GM12878 (cell line): ENCODE measurements around the gene PYGO2. TPM values are rescaled to one million over a fixed set of nuclear protein-coding genes. Genes with fewer than 3 reads are reported as not detected.
"Not testable (repeated sequence)": the region's sequence is repeated elsewhere in the genome, so short reads cannot be mapped to it uniquely, and the experiment has no call there.

ENCODE experiments used
- ATAC-seq: fragments of 200-7000 bp; cut with Tn5 transposase; 3 replicates; pipeline ENCODE4 v1.9.1; 2020; ENCODE audit warnings: mild to moderate bottlenecking, moderate library complexity
- BruUV-seq: library from RNA; stranded (reverse); fragments of 400-500 nt; replicated peaks from 2 replicates; lab custom pipeline; 2021; lab: Mats Ljungman, UMichigan
- CTCF ChIA-PET: fragments of 300-600 bp; sonication (Branson Sonifier 250); formaldehyde crosslinking; extraction: SDS; loops from one replicate; lab custom pipeline; 2021; ENCODE audit warnings: inconsistent platforms; lab: Yijun Ruan, JAX
- POLR2A ChIA-PET: fragments of 350-600 bp; formaldehyde crosslinking; extraction: SDS; loops from one replicate; lab custom pipeline; 2021; ENCODE audit warnings: inconsistent platforms; lab: Charles Lee
- RAD21 ChIA-PET: fragments of 300-600 bp; sonication (Branson Sonifier 250); formaldehyde crosslinking; loops from one replicate; lab custom pipeline; 2023; ENCODE audit warnings: antibody characterized with exemption; ENCODE audit not compliant: unreplicated experiment; lab: Charles Lee
- SMC1A ChIA-PET: fragments of 300-600 bp; sonication (Branson Sonifier 250); formaldehyde crosslinking; loops from one replicate; lab custom pipeline; 2023; ENCODE audit not compliant: unreplicated experiment, uncharacterized antibody; lab: Charles Lee
- DNase-seq: peaks from one replicate; pipeline ENCODE4 v3.0.0-alpha.2; 2011; ENCODE audit warnings: low read depth, low spot score
- FAIRE-seq: peaks from 3 replicates; lab custom pipeline; 2011; peaks lifted over from hg19 to GRCh38; lab: Jason Lieb, UNC
- H2AFZ ChIP-seq: 2 replicates; pipeline ENCODE4 v1.6.0; 2011; ENCODE audit warnings: low read depth, low read length, control low read depth; ENCODE audit not compliant: control insufficient read depth
- H3K27ac ChIP-seq: 2 replicates; pipeline ENCODE4 v1.5.1; 2011; ENCODE audit warnings: control low read depth; ENCODE audit not compliant: control insufficient read depth, insufficient read depth
- H3K27me3 ChIP-seq, 2 experiments: replicated peaks in 1 of 2; 2 replicates each; pipeline versions ENCODE4 v1.6.0 to v1.6.1; 2011; ENCODE audit warnings: low read length in 1 of 2; ENCODE audit not compliant: control insufficient read depth in 2 of 2, insufficient read depth in 2 of 2
- H3K36me3 ChIP-seq, 2 experiments: 2 replicates each; pipeline ENCODE4 v1.5.1; 2011; ENCODE audit warnings: low read length in 1 of 2; ENCODE audit not compliant: control insufficient read depth in 2 of 2, insufficient read depth in 2 of 2
- H3K4me1 ChIP-seq: 2 replicates; pipeline ENCODE4 v1.6.1; 2011; ENCODE audit warnings: mild to moderate bottlenecking, low read length, moderate library complexity, mixed read lengths; ENCODE audit not compliant: control insufficient read depth, insufficient read depth
- H3K4me2 ChIP-seq: 2 replicates; pipeline ENCODE4 v1.6.0; 2011; ENCODE audit warnings: control low read depth; ENCODE audit not compliant: control insufficient read depth, insufficient read depth
- H3K4me3 ChIP-seq: fragments of 200-600 bp; sonication (generic); 2 replicates; pipeline ENCODE4 v1.5.1; 2016
- H3K79me2 ChIP-seq: 2 replicates; pipeline ENCODE4 v1.6.0; 2011; ENCODE audit warnings: low read length; ENCODE audit not compliant: control insufficient read depth, insufficient read depth
- H3K9ac ChIP-seq: 2 replicates; pipeline ENCODE4 v1.8.0; 2011; ENCODE audit warnings: low read length, control low read depth, mixed read lengths; ENCODE audit not compliant: control insufficient read depth, insufficient read depth
- H3K9me3 ChIP-seq: replicated peaks from 3 replicates; pipeline ENCODE4 v1.5.1; 2011; ENCODE audit warnings: mild to moderate bottlenecking, low read length; ENCODE audit not compliant: control insufficient read depth, insufficient read depth
- H4K20me1 ChIP-seq: 2 replicates; pipeline ENCODE4 v1.6.0; 2011; ENCODE audit not compliant: control insufficient read depth, insufficient read depth
- CEBPB ChIP-seq, 2 experiments: fragments of 150-350 bp in 1 of 2; IDR thresholded peaks; 2 replicates each; pipeline ENCODE4 v1.6.1; 2012 to 2014; ENCODE audit warnings: low read depth in 2 of 2, low read length in 2 of 2, borderline replicate concordance in 1 of 2, inconsistent platforms in 1 of 2
- EGR1 ChIP-seq, 2 experiments: IDR thresholded peaks; 1 replicate in 1 of 2; 2 replicates in 1 of 2; pipeline ENCODE4 v1.6.1; 2011 to 2012; ENCODE audit warnings: low read depth in 2 of 2, low read length in 2 of 2, borderline replicate concordance in 1 of 2, mild to moderate bottlenecking in 1 of 2, moderate library complexity in 1 of 2
- KDM1A ChIP-seq: fragments of 200-600 bp; sonication (generic); IDR thresholded peaks from 2 replicates; pipeline ENCODE4 v1.6.1; 2016; ENCODE audit warnings: borderline replicate concordance
- NBN ChIP-seq: fragments of 450-650 bp; IDR thresholded peaks from 2 replicates; pipeline ENCODE4 v1.6.1; 2016
- SP1 ChIP-seq: IDR thresholded peaks from one replicate; pipeline ENCODE4 v1.6.1; 2011; ENCODE audit warnings: low read depth, low read length
- WGBS: methylation state at CpG from one replicate; pipeline ENCODE4 v1.1.6; 2016; ENCODE audit warnings: low lambda C conversion rate; ENCODE audit not compliant: insufficient replicate concordance, insufficient coverage; ENCODE audit errors: missing lambda C conversion rate; 5-methylcytosine and 5-hydroxymethylcytosine counted together
- in situ Hi-C: fragments of 300-500 bp; cut with MboI; formaldehyde crosslinking; loops from 9 replicates; pipeline ENCODE4 v1.14.3; 2018; ENCODE audit warnings: mixed read lengths
- intact Hi-C: fragments of 100-400 bp; cut with micrococcal nuclease; formaldehyde crosslinking; loops from one replicate; pipeline ENCODE4 v1.14.2; 2022; ENCODE audit not compliant: unreplicated experiment
- polyA plus RNA-seq, 11 experiments: library from polyadenylated mRNA; depleted of rRNA in 4 of 11; unstranded in 6 of 11; stranded (reverse) in 5 of 11; fragments of >200 nt; fragmentation: Nextera tagmentation in 4 of 11; fragmentation: Illumina TruSeq in 1 of 11; extraction: Ambion mirVana in 4 of 11; extraction: Trizol in 1 of 11; gene quantifications; 1 replicate in 1 of 11; 2 replicates in 10 of 11; pipeline versions ENCODE4 v1.2.1 to v1.2.3, GENCODE V29; 2011 to 2016; ENCODE audit warnings: inconsistent platforms in 2 of 11, missing spikeins in 2 of 11, low read depth in 1 of 11
- total RNA-seq, 4 experiments: library from RNA; depleted of rRNA in 3 of 4; stranded (reverse); fragments of >200 nt in 3 of 4; fragmentation: Illumina TruSeq in 1 of 4; extraction: Trizol in 1 of 4; gene quantifications; 2 replicates each; pipeline versions ENCODE4 v1.2.1 to v1.2.3, GENCODE V29; 2013 to 2021
- TF ChIP-seq, protein P1 (sequence below): fragments of 450-650 bp; conservative IDR thresholded peaks from 2 replicates; pipeline ENCODE4 v1.6.1; 2017; ENCODE audit warnings: mild to moderate bottlenecking, moderate library complexity
- TF ChIP-seq, protein P2 (sequence below): IDR thresholded peaks from 2 replicates; pipeline ENCODE4 v1.6.1; 2012; ENCODE audit warnings: low read depth, low read length, improper control_type of control experiment
- TF ChIP-seq, protein P3 (sequence below): fragments of 450-650 bp; IDR thresholded peaks from 2 replicates; pipeline ENCODE4 v1.6.1; 2017; ENCODE audit warnings: low read depth, mild to moderate bottlenecking, moderate library complexity
- TF ChIP-seq, protein P4 (sequence below): IDR thresholded peaks from 2 replicates; pipeline ENCODE4 v1.6.1; 2011; ENCODE audit warnings: low read depth, mild to moderate bottlenecking, low read length, moderate library complexity, borderline replicate concordance; ENCODE audit errors: extremely low read depth
- TF ChIP-seq, protein P5 (sequence below): IDR thresholded peaks from 2 replicates; pipeline ENCODE4 v1.6.1; 2011; ENCODE audit warnings: borderline replicate concordance, low read depth, mild to moderate bottlenecking, moderate library complexity, low read length; ENCODE audit not compliant: insufficient read depth, poor library complexity, severe bottlenecking

Gene PYGO2
- total and polyA plus RNA-seq, 10 of the 15 experiments (the other 5 are each of a cell fraction or from before 2014, with no cell fraction given): 8.1 to 33.8 (median 23.5) TPM

DNA sequence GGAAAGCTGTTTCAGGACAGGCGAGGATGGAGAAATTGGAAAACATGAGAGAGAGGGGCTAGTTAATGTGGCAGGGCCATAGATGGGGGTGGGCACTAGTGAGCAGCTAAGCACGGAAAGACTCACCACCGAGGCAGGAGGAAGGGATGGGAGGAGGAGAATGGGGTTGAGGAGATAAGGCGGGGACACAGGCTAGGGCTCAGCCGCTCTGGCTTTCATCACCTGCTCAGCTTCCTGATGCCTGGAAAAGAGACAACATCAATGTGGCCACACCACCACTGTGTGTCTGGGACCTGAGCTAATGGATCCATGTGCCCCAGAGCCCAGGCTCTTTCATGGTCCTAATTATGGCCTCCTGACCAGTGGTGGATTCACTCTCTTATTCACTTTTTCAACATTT, 52.6 kb downstream of the PYGO2 start:
- DNase-seq: no peak
- ChIA-PET CTCF (interaction anchor here (0.9 kb wide), 1 partner anchor 12 kb away, joined by 3 read pairs; no protein-coding TSS in a partner anchor), POLR2A (no interaction called here)

DNA sequence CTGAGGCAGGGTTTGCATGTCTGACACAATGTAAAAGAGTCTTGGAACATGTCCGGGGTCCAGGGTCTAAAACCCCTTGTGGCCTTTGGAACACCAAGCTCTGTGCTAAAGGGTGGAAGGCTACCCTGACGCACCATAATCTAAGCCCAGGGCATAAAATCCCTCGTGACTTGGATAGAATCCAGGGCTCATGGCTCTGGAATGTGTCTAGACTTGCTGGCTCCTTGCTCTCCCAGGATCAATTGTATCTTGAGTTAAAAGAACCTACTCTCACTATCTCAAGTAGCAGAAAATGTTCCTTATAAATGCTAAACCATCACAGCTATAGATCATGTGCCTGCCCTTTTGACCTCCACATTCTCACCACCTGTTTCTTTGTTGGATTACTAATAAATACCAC, 53.5 kb downstream of the PYGO2 start:
- FAIRE-seq, H3K27ac ChIP-seq, H3K9ac ChIP-seq, DNase-seq, RAD21 ChIA-PET, H3K79me2 ChIP-seq, ATAC-seq, H3K4me1 ChIP-seq, H3K4me3 ChIP-seq, H2AFZ ChIP-seq, H3K27me3 ChIP-seq, BruUV-seq, CTCF ChIA-PET, H3K36me3 ChIP-seq, H3K9me3 ChIP-seq, H4K20me1 ChIP-seq, in situ Hi-C loops, intact Hi-C loops, H3K4me2 ChIP-seq: not testable (repeated sequence)
- ChIA-PET SMC1A (interaction anchor here (1.8 kb wide), 1 partner anchor 43 kb away, joined by 3 read pairs; no protein-coding TSS in a partner anchor), POLR2A (interaction anchor here (1.5 kb wide), 1 partner anchor 28 kb away, joined by 3 read pairs; the partner anchor contains the start of gene PMVK)
- WGBS: 63% methylated on average over 3 of the region's 3 CpGs

More for the DNA sequence above, 52.6 kb downstream of the PYGO2 start:
- no peaks in the 10 kb centered on the region for H3K36me3 ChIP-seq
- no peaks in the 10 kb centered on the region for H3K27me3 ChIP-seq
- H3K27ac ChIP-seq: no peak overlapping the region
- no peaks in the 10 kb centered on the region; the same call in 2 of the 3 replicates for H3K9me3 ChIP-seq
- BruUV-seq: no TSS peak
- WGBS: 63% methylated on average over 5 of the region's 5 CpGs
- no peaks in the 10 kb centered on the region for H3K79me2 ChIP-seq
- TF ChIP-seq, protein P1, sequence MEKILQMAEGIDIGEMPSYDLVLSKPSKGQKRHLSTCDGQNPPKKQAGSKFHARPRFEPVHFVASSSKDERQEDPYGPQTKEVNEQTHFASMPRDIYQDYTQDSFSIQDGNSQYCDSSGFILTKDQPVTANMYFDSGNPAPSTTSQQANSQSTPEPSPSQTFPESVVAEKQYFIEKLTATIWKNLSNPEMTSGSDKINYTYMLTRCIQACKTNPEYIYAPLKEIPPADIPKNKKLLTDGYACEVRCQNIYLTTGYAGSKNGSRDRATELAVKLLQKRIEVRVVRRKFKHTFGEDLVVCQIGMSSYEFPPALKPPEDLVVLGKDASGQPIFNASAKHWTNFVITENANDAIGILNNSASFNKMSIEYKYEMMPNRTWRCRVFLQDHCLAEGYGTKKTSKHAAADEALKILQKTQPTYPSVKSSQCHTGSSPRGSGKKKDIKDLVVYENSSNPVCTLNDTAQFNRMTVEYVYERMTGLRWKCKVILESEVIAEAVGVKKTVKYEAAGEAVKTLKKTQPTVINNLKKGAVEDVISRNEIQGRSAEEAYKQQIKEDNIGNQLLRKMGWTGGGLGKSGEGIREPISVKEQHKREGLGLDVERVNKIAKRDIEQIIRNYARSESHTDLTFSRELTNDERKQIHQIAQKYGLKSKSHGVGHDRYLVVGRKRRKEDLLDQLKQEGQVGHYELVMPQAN: no peak
- TF ChIP-seq, protein P2, sequence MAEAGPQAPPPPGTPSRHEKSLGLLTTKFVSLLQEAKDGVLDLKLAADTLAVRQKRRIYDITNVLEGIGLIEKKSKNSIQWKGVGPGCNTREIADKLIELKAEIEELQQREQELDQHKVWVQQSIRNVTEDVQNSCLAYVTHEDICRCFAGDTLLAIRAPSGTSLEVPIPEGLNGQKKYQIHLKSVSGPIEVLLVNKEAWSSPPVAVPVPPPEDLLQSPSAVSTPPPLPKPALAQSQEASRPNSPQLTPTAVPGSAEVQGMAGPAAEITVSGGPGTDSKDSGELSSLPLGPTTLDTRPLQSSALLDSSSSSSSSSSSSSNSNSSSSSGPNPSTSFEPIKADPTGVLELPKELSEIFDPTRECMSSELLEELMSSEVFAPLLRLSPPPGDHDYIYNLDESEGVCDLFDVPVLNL: no peak
- TF ChIP-seq NBN (no peak), SP1 (no peak), CEBPB (IDR thresholded peaks at IDR 0.05; ENCODE audit: borderline replicate concordance in 1 of 2, low read depth in 2 of 2, low read length in 2 of 2) (no peak), KDM1A (no peak), EGR1 (IDR thresholded peaks at IDR 0.05; ENCODE audit: borderline replicate concordance in 1 of 2, low read depth in 2 of 2, low read length in 2 of 2) (no peak)
- TF ChIP-seq, protein P3, sequence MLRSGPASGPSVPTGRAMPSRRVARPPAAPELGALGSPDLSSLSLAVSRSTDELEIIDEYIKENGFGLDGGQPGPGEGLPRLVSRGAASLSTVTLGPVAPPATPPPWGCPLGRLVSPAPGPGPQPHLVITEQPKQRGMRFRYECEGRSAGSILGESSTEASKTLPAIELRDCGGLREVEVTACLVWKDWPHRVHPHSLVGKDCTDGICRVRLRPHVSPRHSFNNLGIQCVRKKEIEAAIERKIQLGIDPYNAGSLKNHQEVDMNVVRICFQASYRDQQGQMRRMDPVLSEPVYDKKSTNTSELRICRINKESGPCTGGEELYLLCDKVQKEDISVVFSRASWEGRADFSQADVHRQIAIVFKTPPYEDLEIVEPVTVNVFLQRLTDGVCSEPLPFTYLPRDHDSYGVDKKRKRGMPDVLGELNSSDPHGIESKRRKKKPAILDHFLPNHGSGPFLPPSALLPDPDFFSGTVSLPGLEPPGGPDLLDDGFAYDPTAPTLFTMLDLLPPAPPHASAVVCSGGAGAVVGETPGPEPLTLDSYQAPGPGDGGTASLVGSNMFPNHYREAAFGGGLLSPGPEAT: no peak
- TF ChIP-seq, protein P4, sequence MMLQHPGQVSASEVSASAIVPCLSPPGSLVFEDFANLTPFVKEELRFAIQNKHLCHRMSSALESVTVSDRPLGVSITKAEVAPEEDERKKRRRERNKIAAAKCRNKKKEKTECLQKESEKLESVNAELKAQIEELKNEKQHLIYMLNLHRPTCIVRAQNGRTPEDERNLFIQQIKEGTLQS: no peak
- TF ChIP-seq, protein P5, sequence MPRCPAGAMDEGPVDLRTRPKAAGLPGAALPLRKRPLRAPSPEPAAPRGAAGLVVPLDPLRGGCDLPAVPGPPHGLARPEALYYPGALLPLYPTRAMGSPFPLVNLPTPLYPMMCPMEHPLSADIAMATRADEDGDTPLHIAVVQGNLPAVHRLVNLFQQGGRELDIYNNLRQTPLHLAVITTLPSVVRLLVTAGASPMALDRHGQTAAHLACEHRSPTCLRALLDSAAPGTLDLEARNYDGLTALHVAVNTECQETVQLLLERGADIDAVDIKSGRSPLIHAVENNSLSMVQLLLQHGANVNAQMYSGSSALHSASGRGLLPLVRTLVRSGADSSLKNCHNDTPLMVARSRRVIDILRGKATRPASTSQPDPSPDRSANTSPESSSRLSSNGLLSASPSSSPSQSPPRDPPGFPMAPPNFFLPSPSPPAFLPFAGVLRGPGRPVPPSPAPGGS: no peak
- H2AFZ ChIP-seq: no peak overlapping the region
- ATAC-seq: no peak
- H3K4me2 ChIP-seq: no peak overlapping the region
- intact Hi-C loops (no loop called here), in situ Hi-C loops (no loop called here)
- no peak for FAIRE-seq
- ChIA-PET SMC1A (no interaction called here), RAD21 (no interaction called here)
- no peaks in the 10 kb centered on the region for H4K20me1 ChIP-seq
- no peak overlapping the region for H3K4me3 ChIP-seq
- H3K4me1 ChIP-seq: no peaks in the 10 kb centered on the region
- H3K9ac ChIP-seq: no peak overlapping the region
